NCI-H1092 (cell line): ENCODE results near the gene TNPO2.
"Not testable (repeated sequence)": the region's sequence is repeated elsewhere in the genome, so short reads cannot be mapped to it uniquely, and the experiment has no call there.

ENCODE experiments used
- DNase-seq: peaks from one replicate; lab custom pipeline; 2025; lab: John Stamatoyannopoulos, UW

Gene TNPO2

GRCh38 chr19:12736995-12737834, 13.5 kb upstream of the TNPO2 start, which contains the start of gene GET3:
Gene GET3, plus strand, starts transcription at chr19:12737497. Its CDS starts 9 bp downstream, at chr19:12737506.
- DNase-seq = peak; percentile 99

GRCh38 chr19:12733369-12734214, 9.9 kb upstream of the TNPO2 start:
- DNase-seq = no peak

DNA sequence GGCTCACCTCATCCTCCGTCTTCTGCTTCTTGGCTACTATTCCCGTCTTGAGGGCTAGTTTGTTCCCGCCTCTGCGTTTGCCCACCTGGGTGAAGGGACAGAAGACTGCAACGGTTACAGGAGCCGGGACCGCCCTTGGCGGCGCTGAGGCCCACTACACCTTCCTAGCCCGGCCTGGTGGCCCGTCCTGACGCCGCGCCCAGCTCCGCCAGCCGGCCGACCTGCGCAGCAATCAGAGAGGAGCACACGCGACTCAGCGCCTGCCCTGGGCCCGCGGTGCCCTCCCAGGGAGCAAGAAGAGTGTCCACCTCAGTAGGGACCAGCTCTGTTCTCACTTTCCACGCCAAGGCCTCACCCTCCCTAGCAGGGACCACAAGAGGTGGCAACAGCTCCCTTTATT, 7.6 kb upstream of the TNPO2 start:
- no peak for DNase-seq

GRCh38 chr19:12730064-12730463, 6.3 kb upstream of the TNPO2 start:
- DNase-seq = no peak

DNA sequence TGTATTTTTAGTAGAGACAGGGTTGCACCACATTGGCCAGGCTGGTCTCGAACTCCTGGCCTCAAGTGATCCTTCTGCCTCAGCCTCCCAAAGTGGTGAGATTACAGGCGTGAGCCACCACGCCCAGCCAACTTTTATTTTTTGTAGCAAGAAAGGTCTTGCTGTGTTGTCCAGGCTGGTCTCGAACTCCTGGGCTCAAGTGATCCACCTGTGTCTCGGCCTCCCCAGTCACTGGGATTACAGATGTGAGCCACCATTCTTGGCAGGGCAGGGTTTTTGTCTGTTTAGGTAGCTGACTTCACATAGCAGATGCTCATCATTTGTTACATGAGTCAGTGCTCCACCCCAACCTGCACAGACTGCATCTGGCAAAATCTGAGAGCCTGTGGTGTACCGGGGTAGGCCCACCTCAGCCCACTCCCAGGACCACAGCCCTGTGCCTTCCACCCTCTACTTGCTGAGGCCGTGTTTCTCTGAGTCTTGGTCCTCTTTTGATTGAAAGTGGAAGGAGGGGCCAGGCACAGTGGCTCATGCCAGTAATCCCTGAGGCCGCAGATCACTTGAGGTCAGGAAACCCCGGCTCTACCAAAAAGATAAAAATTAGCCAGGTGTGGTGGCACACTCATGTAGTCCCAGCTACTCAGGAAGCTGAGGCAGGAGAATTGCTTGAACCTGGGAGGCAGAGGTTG, 4.2 kb upstream of the TNPO2 start:
- no peak for DNase-seq

- no peak for DNase-seq
Observed at GRCh38 chr19:12726988-12727316, 3.2 kb upstream of the TNPO2 start.

GRCh38 chr19:12725612-12726011, 1.9 kb upstream of the TNPO2 start:
- not testable (repeated sequence) for DNase-seq

DNA sequence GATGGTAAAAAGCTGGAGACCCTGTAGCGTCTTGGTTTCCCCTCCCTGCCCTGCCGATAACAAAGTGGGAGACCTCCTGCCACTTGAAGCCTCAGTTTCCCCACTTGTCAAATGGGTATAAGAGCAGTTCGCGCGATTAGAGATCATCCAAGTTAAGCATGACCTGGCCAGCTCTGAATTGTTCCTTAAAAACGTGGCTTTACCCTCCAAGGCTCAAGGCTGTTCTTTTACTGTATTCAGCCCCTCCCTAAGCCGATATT, 421 bp downstream of the TNPO2 start:
- DNase-seq = no peak

DNA sequence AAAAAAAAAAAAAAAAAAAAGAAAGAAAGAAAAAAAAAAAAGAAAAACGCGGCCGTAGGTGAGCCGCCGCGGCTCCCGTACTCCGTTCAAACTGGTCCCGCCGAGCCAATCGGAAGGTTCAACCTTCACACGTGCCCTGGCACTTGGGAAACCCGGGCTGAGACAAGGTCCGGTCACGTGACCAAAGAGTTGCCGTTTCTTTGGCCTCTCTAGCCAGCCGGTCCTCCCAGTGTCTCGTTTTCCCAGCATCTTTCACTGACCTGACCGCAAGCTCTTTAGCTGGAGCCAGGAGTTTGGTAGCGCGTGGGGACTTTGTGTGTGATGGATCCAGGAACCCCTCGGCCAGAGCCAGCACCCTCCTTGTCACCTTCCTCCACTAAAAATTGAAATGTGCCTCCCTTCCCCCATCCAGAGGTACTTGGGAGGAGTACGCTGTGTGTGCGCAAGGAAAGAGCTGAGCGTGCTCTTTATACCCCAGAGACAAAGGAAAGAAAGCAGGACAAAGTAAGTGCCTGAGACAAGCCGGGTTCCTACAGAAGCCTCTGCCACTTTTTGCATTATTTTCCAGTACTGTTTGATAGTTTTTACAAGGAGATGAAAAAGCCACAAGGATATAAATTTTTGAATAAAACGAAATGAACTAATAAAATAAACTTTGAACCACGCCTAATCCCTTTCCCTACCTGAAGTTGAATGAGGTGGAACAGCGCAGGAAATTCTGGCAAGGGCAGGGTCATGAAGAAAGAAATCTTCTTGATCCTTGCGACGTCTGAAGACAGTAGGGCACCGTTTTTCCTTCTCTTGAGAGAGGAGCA, 959 bp downstream of the TNPO2 start:
- peak; percentile 99 for DNase-seq

DNA sequence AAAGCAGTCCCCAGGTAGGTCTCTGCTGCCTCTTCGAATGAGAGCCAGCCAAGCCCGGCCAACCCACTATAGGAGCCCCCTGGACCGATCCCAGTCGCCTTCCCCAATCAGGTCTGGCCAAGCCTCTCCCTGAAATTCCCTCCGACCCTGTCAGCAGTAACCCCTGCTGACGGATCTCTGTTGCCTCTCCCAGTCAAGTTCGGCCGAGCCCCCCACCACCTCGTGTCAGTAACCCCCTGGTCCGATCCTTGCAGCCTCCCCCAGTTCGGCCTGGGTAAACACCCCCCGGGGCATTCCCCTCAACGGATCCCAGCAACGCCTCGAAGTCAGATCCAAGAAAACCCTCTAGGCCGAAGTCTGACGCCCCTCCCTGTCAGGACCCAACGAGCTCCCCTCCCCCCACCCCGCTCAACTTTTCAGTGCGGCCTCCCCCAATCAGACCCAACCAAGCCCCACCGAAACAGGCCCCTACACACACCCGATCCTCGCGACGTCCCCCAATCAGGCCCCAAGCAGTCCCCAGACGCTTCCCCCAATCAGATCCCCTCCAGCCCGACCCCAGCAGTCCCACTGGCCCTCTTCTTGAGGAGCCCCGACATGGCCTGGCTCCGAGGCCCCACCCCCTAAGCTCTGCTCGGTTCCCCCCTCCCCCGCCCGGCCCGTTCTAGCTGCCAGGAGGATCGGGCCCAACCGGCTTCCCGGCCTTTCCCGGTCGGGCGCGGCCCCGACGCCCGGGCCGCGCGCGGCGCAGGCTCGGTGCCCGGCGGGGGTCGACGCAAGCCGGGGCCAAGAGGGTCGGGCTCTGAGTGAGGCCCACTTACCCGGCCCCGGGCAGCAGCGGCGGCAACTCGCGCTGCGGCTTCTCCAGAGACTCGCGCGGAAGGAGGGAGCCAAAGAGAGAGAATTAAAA, 1.8 kb downstream of the TNPO2 start:
- DNase-seq = peak; percentile 48

DNA sequence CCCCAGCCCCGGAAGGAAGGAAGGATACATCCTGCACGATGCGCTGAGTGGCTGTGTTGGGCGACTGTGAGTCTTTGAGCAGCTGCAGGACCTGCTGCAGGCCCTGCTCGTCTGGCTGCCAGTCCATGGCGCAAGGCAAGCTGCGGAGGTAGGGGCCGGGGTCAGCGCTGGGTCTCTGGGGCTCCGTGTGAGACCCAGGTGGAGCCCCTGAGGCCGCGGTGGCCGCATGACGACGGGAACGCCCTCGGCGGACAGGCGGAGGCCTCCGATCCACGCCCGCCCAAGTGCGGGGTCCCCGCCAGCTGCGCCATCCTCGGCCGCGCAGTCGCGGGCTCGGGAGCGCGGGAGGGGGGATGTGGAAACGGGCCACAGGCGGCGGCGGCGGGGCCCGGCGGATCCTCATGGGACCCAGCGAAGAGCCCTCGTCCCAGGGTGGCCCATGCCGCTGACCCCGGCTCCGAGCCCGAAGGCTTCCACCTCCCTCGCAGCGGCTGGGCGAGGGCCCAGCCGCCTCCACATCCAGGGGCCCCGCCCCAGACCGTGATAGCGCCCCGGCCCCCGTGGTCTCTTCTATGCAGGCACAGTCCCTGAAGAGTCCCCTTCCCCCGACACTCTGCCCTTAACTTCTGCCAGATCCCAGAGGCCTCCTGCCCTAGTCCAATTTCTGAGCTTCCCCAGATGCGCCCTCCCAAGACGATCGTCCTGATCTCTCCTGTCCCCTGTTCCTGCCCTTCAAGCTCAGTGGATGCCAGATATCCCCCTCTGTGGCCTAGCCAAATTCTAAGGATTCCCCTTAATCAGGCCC, 2.7 kb downstream of the TNPO2 start:
- no peak for DNase-seq

- no peak for DNase-seq
Observed at GRCh38 chr19:12720296-12720695, 3.4 kb downstream of the TNPO2 start.

DNA sequence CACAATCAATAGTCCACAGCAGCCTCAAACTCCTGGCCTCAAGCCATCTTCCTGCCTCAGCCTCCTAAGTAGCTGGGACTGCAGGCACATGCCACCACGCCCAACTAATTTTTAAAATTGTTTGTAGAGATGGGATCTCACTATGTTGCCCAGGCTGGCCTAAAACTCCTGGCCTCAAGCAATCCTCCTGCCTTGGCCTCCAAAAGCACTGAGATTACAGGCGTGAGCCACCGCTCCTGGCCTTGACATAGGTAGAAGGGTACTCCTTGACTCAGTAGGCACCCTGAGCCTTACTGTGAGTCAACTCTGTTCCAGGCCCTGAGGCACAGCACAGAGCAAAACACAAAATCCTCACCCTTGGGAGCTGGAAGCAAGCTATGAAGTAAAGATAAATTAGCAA, 7.8 kb downstream of the TNPO2 start:
- no peak for DNase-seq

GRCh38 chr19:12715102-12715501, 8.6 kb downstream of the TNPO2 start:
- no peak for DNase-seq

DNA sequence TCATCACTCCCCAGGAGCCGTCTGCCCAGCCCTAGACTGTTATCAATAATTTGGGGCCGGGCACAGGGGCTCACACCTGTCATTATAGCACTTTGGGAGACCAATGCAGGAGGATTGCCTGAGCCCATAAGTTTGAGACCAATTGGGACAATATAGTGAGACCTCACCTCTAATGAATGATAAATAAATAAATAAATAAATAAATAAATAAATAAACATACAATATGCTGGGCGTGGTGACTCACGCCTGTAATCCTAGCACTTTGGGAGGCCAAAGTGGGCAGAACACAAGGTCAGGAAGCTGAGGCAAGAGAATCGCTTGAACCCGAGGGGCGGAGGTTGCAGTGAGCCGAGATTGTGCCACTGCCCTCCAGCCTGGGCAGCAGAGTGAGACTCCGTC, 10.4 kb downstream of the TNPO2 start:
- not testable (repeated sequence) for DNase-seq

DNA sequence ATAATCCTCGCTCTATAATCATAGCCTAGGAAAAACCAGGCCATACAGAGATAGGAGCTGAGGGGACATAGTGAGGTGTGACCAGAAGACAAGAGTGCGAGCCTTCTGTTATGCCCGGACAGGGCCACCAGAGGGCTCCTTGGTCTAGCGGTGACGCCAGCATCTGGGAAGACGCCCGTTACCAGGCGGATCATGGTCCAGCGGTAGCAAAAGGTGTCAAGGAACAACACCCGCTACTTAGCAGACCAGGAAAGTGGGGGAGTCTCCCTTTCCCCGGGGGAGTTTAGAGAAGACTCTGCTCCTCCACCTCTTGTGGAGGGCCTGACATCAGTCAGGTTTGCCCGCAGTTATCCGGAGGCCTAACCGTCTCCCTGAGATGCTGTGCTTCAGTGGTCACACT, 11.7 kb downstream of the TNPO2 start:
- not testable (repeated sequence) for DNase-seq

GRCh38 chr19:12711187-12711586, 12.5 kb downstream of the TNPO2 start:
- no peak for DNase-seq

GRCh38 chr19:12708641-12709040, 15.1 kb downstream of the TNPO2 start:
- DNase-seq = no peak

DNA sequence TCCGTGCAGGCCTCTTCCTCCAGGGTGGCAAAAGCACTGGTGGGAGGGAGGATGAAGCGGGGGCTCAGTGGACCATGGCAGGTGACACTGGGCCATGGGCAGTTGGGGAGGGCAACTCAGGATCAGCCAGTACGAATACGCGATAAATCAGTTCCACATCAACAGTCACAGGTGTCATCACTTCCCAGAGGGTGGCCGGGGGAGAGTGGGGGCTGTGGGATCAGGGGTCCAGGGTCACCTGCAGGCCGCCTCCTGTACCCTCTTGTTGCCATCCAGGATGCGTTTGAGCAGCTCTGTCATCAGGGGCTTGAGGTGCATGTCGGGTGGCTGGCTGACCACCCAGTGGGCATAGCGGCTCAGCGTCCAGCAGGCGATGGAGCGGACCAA, 17.4 kb downstream of the TNPO2 start:
- no peak for DNase-seq

- no peak for DNase-seq
Observed at GRCh38 chr19:12705654-12706331, 17.9 kb downstream of the TNPO2 start.
